PFSK-1 (cell line): ENCODE measurements around the gene DRD4.

ENCODE experiments used
- POLR2AphosphoS5 ChIP-seq: IDR thresholded peaks from 2 replicates; pipeline ENCODE4 v1.6.1; 2012; ENCODE audit warnings: low read depth, mild to moderate bottlenecking, control low read depth, low read length, moderate library complexity
- REST ChIP-seq, 2 experiments: IDR thresholded peaks; 2 replicates each; pipeline versions ENCODE4 v1.6.1 to v1.8.0; 2011 to 2012; ENCODE audit warnings: low read depth in 2 of 2, low read length in 2 of 2, control low read depth in 1 of 2, inconsistent platforms in 1 of 2, mild to moderate bottlenecking in 1 of 2, moderate library complexity in 1 of 2; ENCODE audit not compliant: insufficient read depth in 1 of 2
- TAF1 ChIP-seq: IDR thresholded peaks from 2 replicates; pipeline ENCODE4 v1.6.1; 2012; ENCODE audit warnings: low read length, control low read depth, borderline replicate concordance; ENCODE audit not compliant: insufficient read depth

- no peak for TF ChIP-seq TAF1
- TF ChIP-seq REST (IDR thresholded peaks at IDR 0.05; ENCODE audit: insufficient read depth in 1 of 2, low read depth in 2 of 2, low read length in 2 of 2), result no peak
- TF ChIP-seq POLR2AphosphoS5, result no peak
These were observed 194 bp downstream of the DRD4 start for GRCh38 chr11:637333-637592.
